GM12864 (cell line): ENCODE data around the gene LAMC1.

Experiments
- DNase-seq: peaks from one replicate; pipeline ENCODE4 v3.0.0-alpha.2; 2011; ENCODE audit warnings: low read depth
- H3K4me3 ChIP-seq: 2 replicates; pipeline ENCODE4 v1.5.1; 2011; ENCODE audit warnings: mild to moderate bottlenecking, low read depth, low read length, control low read depth
- TF ChIP-seq, protein P1 (sequence below): IDR thresholded peaks from 2 replicates; pipeline ENCODE4 v1.5.1; 2011; ENCODE audit warnings: low read depth, mild to moderate bottlenecking, moderate library complexity, low read length, control low read depth, inconsistent platforms; ENCODE audit errors: missing control alignments

Gene LAMC1

DNA sequence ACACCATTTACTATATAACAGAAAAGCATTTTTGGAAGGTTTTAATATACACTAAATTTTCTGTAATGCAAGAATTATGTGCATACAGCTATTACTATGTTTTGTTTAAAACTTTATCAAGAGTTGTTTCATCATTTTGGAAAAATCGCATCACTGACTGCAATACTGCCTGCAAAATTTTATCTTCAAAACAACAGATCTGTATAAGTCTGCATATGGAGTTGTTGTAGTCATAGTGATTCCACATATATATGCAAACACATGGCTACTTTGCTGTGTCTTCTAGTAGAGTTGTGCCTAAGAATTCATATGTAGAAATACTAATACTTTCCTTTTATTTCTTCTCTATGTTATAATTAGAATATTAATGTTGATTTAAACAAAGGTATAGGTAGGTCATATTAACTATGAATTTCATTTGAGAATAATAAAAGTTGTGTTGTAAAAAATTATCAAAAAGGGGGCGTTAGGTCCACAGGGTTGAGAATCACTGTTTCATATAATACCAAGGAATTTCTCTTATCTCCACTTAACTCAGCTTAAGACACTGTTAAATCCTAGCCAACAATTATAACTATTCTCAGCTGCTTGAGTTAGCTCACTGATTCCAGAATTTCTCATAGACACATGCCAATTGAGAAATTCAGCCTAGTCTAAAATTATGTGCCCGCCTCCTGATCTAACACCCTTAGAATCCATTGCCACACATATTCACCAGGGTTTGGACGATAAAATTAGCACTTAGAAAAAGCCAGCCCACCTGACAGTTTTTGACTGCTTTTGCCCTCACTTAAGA lies 22.9 kb upstream of the LAMC1 start:
- no peak for DNase-seq
- no peak overlapping the region for H3K4me3 ChIP-seq
- TF ChIP-seq, protein P1, sequence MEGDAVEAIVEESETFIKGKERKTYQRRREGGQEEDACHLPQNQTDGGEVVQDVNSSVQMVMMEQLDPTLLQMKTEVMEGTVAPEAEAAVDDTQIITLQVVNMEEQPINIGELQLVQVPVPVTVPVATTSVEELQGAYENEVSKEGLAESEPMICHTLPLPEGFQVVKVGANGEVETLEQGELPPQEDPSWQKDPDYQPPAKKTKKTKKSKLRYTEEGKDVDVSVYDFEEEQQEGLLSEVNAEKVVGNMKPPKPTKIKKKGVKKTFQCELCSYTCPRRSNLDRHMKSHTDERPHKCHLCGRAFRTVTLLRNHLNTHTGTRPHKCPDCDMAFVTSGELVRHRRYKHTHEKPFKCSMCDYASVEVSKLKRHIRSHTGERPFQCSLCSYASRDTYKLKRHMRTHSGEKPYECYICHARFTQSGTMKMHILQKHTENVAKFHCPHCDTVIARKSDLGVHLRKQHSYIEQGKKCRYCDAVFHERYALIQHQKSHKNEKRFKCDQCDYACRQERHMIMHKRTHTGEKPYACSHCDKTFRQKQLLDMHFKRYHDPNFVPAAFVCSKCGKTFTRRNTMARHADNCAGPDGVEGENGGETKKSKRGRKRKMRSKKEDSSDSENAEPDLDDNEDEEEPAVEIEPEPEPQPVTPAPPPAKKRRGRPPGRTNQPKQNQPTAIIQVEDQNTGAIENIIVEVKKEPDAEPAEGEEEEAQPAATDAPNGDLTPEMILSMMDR, result no peak

GRCh38 chr1:183002267-183002666 lies 21.0 kb upstream of the LAMC1 start:
- no peak for DNase-seq
- no peak overlapping the region for H3K4me3 ChIP-seq
- TF ChIP-seq, protein P1, result no peak

GRCh38 chr1:183002797-183003196 lies 20.4 kb upstream of the LAMC1 start:
- DNase-seq, result no peak
- TF ChIP-seq, protein P1, result no peak
- H3K4me3 ChIP-seq, result no peak overlapping the region

GRCh38 chr1:183003203-183003602 lies 20.0 kb upstream of the LAMC1 start:
- H3K4me3 ChIP-seq, result no peak overlapping the region
- TF ChIP-seq, protein P1, result no peak

DNA sequence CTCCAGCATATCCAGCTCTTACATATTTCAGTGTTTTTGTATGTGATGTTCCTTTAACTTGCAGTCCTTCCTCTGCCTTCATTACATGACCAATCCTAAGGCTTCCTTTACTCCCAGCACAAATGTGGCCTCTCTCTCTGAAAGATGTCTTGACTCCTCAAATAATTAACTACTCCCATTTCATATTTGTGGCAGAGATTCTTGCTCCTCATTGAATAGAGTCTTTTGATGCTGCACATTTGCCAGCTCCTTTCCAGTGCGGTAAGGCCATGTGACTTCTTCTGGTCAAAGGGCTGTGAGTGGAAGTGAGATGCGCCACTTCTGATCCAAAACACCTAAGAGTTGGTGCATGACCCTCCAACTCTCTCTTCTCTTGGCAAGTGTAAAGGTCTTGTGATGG lies 19.1 kb upstream of the LAMC1 start:
- no peak overlapping the region for H3K4me3 ChIP-seq
- TF ChIP-seq, protein P1, result no peak
- DNase-seq, result no peak

More at GRCh38 chr1:183003203-183003602, 20.0 kb upstream of the LAMC1 start:
- DNase-seq, result no peak

DNA sequence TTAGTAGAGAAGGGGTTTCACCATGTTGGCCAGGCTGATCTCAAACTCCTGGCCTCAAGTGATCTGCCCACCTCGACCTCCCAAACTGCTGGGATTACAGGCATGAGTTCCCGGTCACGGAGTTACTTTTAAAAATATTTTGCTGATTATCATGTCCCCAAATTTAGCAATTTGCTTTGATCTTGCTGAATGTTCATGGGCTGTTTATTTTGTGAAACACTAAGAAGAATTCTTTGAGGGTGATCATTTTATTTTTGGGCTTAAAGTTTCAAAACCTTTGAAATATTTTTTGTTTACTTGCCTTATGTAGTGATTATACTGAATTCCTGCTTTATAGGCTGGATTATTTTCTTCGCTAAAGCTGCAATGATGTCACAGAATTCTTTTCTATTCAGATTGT lies 11.4 kb upstream of the LAMC1 start:
- H3K4me3 ChIP-seq, result no peak overlapping the region
- no peak for DNase-seq
- TF ChIP-seq, protein P1, result no peak
